IPS DF 19.7 (cell line): ENCODE measurements around the gene PAN2.
"Not testable (repeated sequence)": the region's sequence is repeated elsewhere in the genome, so short reads cannot be mapped to it uniquely, and the experiment has no call there.

Source experiments
- DNase-seq: peaks from one replicate; pipeline ENCODE4 v3.0.0-alpha.2; 2013; ENCODE audit warnings: low read depth, low spot score

PAN2 gene

GRCh38 chr12:56347255-56347654 lies 13.5 kb upstream of the PAN2 start:
- DNase-seq: not testable (repeated sequence)

GRCh38 chr12:56346675-56347074 lies 12.9 kb upstream of the PAN2 start:
- DNase-seq: no peak

GRCh38 chr12:56342290-56342689 lies 8.5 kb upstream of the PAN2 start:
- DNase-seq: not testable (repeated sequence)

DNA sequence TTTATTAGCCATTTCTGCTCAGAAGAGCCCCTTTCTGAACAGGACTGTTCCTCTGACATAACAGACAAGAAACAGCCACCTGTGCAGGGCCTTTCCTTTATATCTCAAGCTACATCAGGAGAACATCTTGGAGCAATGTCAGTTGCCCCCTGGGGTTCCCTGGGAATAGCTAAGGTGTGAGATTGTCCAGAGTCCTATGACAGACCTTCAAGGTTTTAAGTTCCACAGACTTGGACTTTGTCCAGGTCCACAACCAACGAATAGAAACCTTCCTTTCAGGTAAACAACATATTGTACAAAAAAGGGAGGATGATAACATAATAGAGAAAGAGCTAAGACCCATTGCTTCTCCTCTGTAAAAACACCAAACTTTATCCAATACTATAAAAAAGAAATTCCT lies 7.8 kb upstream of the PAN2 start:
- no peak for DNase-seq

GRCh38 chr12:56339158-56339422 lies 5.3 kb upstream of the PAN2 start:
- DNase-seq: no peak

- DNase-seq: peak; percentile 75
Observed at GRCh38 chr12:56338308-56339157, 4.7 kb upstream of the PAN2 start, which contains the start of gene IL23A. Gene IL23A (plus strand): TSS chr12:56338884. CDS start chr12:56339045, 161 bp downstream.

DNA sequence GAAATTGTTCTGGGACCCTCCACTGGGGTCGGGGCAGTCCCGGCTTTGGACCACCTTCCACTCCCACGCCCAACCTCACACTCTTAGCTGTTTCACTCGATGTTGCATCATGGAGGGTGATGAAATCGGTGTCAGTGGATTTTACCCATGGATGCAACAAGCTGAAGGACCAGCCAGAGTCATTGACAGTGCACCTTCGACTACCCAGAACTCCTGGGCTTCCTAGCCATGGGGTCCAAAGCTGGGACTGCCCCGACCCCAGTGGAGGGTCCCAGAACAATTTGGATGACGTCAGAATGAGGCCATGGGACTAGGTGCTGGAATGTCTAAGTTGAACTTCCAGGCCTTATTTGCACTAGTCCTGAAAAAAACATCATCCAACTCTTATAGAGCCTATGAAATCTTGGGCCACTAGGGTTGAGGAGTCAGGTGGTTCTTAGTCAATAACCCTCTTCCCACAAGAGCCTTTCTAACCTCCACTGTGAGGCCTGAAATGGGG lies 4.0 kb upstream of the PAN2 start:
- no peak for DNase-seq

DNA sequence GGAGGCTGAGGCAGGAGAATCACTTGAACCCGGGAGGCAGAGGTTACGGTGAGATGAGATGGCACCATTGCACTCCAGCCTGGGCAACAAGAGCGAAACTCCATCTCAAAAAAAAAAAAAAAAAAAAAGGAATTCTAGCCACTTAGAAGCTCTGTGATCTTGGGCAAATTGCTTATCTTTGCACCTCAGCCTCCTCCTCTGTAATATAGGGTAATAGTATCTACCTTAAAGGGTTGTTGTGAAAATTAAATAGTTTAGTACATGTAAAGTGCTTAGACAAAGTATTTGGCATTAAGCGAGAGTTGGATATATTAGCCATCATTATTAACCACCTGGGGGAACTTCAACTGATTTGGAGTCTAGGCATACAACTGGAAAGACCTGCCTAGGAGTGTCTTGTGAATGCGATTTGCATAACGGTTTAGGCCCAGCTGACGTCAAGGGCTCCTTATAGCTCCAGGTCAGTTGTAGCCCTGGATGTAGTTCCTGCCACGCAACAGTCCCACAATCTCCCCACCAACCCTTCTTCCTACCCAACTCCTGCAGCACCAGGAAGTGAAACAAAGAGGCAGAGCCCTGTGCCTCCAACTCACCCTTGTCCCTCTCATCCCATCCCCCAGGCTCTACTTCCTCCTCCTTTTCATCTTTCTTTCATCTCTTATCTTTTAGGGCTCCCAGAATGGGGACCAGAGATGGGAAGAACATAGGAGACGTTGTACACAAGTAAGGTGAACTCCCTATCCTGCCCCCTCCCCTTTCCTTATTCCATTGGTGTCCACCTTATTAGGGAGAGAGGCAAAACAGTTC lies 2.8 kb upstream of the PAN2 start:
- no peak for DNase-seq

GRCh38 chr12:56335527-56335926 lies 1.7 kb upstream of the PAN2 start:
- DNase-seq: not testable (repeated sequence)

DNA sequence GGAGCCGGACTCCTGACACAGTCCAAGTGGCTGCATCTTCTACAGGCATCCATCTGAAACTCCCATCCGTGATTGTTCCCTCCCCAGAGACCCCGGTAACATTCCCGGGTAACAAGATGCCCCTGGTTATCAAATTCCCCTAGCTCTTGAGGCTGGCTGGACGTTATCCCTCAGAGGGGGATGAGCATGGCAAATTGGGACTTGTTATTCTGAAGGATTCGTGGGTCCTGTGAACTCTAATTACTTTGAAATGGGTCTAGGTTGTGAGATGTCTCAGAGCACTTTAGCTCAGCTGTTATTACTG lies 642 bp upstream of the PAN2 start:
- DNase-seq: no peak

GRCh38 chr12:56333197-56333678 lies 562 bp downstream of the PAN2 start:
- no peak for DNase-seq

- no peak for DNase-seq
Observed at GRCh38 chr12:56332512-56333196, 1.1 kb downstream of the PAN2 start.

DNA sequence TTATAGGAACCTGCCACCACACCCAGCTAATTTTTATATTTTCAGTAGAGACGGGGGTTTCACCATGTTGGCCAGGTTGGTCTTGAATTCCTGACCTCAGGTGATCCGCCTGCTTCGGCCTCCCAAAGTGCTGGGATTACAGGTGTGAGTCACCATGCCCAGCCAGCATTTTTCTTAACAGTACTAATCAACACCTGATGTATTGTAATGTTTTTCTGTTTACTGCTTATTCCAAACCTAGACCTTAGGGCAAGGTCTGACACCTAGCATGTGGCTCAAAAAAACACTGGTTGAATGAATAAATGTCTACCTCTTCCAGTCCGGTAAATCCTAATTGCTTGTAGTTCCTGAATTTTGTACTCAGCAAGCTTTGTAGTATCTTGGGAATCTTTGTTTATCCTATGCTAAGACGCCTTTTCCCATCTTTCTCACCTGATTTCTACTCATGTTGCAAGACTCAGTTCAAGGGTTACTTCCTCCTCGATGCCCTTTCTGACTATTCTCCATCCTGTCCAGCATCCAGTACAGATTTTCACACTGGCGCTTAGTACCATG lies 2.8 kb downstream of the PAN2 start:
- DNase-seq: no peak

DNA sequence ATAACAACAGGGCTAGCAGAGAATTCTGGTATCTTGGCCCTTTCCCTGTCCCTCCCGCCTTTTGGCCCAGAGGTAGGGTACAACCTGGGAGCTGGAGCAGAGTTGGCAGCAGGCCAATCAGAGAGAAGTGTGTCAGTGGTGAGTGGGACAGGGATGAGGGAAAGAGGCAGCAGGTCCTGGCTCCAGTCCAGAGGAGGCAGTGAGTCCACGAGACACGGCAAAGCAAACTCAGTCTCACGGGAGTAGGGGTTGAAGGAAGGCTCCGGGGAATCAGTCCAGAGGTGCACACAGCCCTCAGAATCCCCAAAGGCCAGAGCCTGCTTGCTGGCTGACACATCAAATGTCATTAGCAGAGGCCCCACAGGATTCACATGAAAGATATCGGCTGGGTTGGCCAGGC lies 7.3 kb downstream of the PAN2 start:
- no peak for DNase-seq

- no peak for DNase-seq
Observed at GRCh38 chr12:56326126-56326525, 7.7 kb downstream of the PAN2 start.

- no peak for DNase-seq
Observed at GRCh38 chr12:56324206-56324605, 9.6 kb downstream of the PAN2 start.

GRCh38 chr12:56321610-56322009 lies 12.2 kb downstream of the PAN2 start:
- DNase-seq: not testable (repeated sequence)

- DNase-seq: no peak
Observed at GRCh38 chr12:56321027-56321426, 12.8 kb downstream of the PAN2 start.

DNA sequence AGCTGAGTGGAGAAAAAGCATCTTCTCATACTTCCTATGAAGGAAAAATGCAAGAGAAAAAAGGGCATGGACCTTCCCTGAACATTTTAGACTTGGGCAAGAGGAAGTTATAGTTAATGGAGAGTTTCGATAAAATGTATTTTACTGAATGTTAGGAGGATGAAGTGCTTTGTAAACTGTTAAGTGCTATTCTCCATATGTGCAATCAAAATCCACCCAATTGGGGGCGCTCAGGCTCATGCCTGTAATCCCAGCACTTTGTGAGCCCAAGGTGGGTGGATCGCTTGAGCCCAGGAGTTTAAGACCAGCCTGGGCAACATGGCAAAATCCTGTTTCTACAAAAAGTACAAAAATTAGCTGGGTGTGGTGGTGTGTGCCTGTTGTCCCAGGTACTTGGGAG lies 16.1 kb downstream of the PAN2 start:
- DNase-seq: no peak

DNA sequence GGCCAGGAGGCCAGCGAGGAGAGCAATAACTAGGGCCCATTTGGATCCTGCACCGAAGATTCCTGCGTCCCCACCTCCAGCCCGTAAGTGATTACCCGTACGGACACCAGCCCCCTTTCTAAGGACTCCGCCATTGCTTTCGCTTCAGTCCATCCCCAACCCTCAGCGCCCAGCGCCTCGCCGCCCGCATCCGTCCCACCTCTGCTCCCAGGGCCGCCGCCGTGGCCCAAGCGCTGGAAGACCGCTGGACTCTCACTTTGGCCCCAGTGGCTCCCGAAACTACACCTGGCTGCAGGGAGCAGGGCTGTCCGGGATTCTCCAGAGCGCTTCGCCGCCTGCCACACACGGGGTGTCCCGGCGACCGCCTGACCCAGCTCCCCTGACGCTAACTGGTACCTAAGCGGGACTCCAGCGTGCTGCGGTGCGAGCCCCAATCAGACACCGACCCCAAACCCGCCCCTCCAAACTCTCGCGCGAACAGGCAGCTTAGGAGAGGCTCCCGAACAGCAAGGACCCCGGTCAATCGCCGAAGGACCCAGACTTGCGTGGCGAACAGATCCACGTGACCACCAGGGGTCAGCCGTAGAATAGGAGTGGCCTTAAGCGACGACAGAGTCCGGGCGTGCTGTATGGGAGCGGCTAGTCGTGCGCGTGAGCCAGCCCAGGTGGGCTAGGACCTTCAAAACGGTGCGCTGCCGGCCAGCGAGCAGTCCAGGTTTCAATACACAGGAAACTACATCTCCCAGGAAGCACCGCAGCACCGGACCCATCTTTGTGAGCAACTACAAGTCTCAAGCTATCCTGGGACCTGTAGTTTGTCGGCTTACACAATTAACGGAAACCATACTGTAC lies 18.0 kb downstream of the PAN2 start, which contains the start of gene CNPY2:
Gene CNPY2, minus strand, starts transcription at position 367 of the 852 bp plus-strand sequence. CDS start 771 bp downstream, outside the sequence.
- peak; percentile 97 for DNase-seq

- DNase-seq: no peak
Observed at GRCh38 chr12:56315249-56315621, 18.6 kb downstream of the PAN2 start.
